ENCODE results near the gene TEKTIP1. TPM values are rescaled to one million over a fixed set of nuclear protein-coding genes. Genes with fewer than 3 reads are reported as not detected.

TEKTIP1 gene
- total and polyA plus RNA-seq, 2 of the 4 experiments (the other 2 are of a cell fraction): not detected

DNA sequence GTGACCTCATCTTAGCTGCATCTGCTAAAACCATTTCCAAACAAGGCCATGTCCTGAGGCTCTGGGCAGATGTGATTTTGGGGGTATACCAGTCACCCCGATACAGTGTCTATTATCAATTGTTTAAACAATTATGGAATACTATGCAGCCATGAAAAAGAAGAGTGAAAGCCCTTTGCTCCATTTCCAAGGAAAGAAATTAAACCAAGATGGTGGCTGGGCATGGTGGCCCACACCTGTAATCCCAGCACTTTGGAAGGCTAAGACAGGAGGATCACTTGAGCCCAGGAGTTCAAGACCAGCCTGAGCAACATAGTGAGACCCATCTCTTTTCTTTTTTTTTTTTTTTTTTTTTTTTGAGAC, 763 bp downstream of the TEKTIP1 start:
- dilution Hi-C loops (cut with HindIII; ENCODE audit: low sequenced_read_pairs, unreplicated experiment): no loop called here
- POLR2A ChIA-PET (ENCODE audit: unreplicated experiment): no interaction called here
- H2BK20ac ChIP-seq (ENCODE audit: low read depth, low read length): no peak overlapping the region

More for the DNA sequence above, 763 bp downstream of the TEKTIP1 start:
- Histone ChIP-seq H2BK5ac (ENCODE audit: low read depth, low read length, poor library complexity, severe bottlenecking) (no peak overlapping the region), H3K14ac (replicated peaks; ENCODE audit: low read depth, low read length) (no peak overlapping the region), H2AK5ac (ENCODE audit: low read depth, low read length) (no peak overlapping the region), H4K20me1 (ENCODE audit: insufficient read depth, low read length) (peaks cover 32% of the 10 kb centered on the region), H3K56ac (ENCODE audit: extremely low read depth, insufficient read depth, low read length) (no peak overlapping the region), H4K8ac (ENCODE audit: low read depth in 2 of 2, low read length in 2 of 2) (no peak overlapping the region), H3K4me1 (ENCODE audit: control insufficient read depth, insufficient read depth, low read length) (no peaks in the 10 kb centered on the region), H3K9me3 (ENCODE audit: control insufficient read depth, insufficient read depth, low read length) (no peaks in the 10 kb centered on the region), H3K27me3 (ENCODE audit: control insufficient read depth, insufficient read depth, low read length) (no peaks in the 10 kb centered on the region), H2BK15ac (ENCODE audit: low read depth, low read length) (no peak overlapping the region), H3K27ac (ENCODE audit: insufficient read depth, low read length) (no peak overlapping the region), H2AFZ (replicated peaks; ENCODE audit: low read length, poor library complexity) (no peak overlapping the region), H3K9me1 (ENCODE audit: insufficient read depth, low read length) (no peaks in the 10 kb centered on the region), H2BK120ac (ENCODE audit: low read depth, low read length) (no peak overlapping the region), H3K36me3 (ENCODE audit: control insufficient read depth, insufficient read depth, low read length) (peaks cover 26% of the 10 kb centered on the region), H3K79me1 (ENCODE audit: low read depth in 1 of 2, low read length in 2 of 2) (peaks cover 9 to 31% of the 10 kb centered on the region in 2 experiments; a peak in 3 of 4 replicates), H3K4me2 (ENCODE audit: low read depth, low read length) (no peak overlapping the region), H4K5ac (ENCODE audit: low read depth, low read length) (no peak overlapping the region), H3K4me3 (ENCODE audit: insufficient read depth, low read depth, low read length) (no peak overlapping the region), H3K18ac (ENCODE audit: low read depth, low read length) (no peak overlapping the region), H4K91ac (ENCODE audit: insufficient read depth, low read depth, low read length) (no peak overlapping the region), H2AK9ac (replicated peaks; ENCODE audit: low read depth, low read length, poor library complexity) (no peak overlapping the region), H3K9ac (ENCODE audit: low read depth, low read length) (no peak overlapping the region), H3K23ac (ENCODE audit: low read depth, low read length) (no peak overlapping the region), H3K4ac (ENCODE audit: low read depth, low read length) (no peak overlapping the region)
- ATAC-seq (ENCODE audit: low read depth) (no peak), DNase-seq (no peak)
- BruUV-seq (replicated peaks): no TSS peak
- in situ Hi-C loops (cut with MboI; ENCODE audit: low sequenced_read_pairs): no loop called here
- TF ChIP-seq, protein P1, sequence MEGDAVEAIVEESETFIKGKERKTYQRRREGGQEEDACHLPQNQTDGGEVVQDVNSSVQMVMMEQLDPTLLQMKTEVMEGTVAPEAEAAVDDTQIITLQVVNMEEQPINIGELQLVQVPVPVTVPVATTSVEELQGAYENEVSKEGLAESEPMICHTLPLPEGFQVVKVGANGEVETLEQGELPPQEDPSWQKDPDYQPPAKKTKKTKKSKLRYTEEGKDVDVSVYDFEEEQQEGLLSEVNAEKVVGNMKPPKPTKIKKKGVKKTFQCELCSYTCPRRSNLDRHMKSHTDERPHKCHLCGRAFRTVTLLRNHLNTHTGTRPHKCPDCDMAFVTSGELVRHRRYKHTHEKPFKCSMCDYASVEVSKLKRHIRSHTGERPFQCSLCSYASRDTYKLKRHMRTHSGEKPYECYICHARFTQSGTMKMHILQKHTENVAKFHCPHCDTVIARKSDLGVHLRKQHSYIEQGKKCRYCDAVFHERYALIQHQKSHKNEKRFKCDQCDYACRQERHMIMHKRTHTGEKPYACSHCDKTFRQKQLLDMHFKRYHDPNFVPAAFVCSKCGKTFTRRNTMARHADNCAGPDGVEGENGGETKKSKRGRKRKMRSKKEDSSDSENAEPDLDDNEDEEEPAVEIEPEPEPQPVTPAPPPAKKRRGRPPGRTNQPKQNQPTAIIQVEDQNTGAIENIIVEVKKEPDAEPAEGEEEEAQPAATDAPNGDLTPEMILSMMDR (conservative IDR thresholded peaks at IDR 0.05; ENCODE audit: low read depth, low read length): no peak
- TF ChIP-seq BHLHE40 (IDR thresholded peaks at IDR 0.05; ENCODE audit: low read depth, low read length): no peak
- TF ChIP-seq SMC3 (IDR thresholded peaks at IDR 0.05; ENCODE audit: low read depth, low read length): no peak
- TF ChIP-seq RAD21 (IDR thresholded peaks at IDR 0.05; ENCODE audit: low read length): no peak
- no peak for TF ChIP-seq POLR2A (IDR thresholded peaks at IDR 0.05; ENCODE audit: low read depth, low read length)
- no peak for TF ChIP-seq FOS (IDR thresholded peaks at IDR 0.05; ENCODE audit: low read depth, low read length)
- TF ChIP-seq, protein P2, sequence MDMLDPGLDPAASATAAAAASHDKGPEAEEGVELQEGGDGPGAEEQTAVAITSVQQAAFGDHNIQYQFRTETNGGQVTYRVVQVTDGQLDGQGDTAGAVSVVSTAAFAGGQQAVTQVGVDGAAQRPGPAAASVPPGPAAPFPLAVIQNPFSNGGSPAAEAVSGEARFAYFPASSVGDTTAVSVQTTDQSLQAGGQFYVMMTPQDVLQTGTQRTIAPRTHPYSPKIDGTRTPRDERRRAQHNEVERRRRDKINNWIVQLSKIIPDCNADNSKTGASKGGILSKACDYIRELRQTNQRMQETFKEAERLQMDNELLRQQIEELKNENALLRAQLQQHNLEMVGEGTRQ (IDR thresholded peaks at IDR 0.05; ENCODE audit: low read depth, low read length): no peak
- TF ChIP-seq, protein P3, sequence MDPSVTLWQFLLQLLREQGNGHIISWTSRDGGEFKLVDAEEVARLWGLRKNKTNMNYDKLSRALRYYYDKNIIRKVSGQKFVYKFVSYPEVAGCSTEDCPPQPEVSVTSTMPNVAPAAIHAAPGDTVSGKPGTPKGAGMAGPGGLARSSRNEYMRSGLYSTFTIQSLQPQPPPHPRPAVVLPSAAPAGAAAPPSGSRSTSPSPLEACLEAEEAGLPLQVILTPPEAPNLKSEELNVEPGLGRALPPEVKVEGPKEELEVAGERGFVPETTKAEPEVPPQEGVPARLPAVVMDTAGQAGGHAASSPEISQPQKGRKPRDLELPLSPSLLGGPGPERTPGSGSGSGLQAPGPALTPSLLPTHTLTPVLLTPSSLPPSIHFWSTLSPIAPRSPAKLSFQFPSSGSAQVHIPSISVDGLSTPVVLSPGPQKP (IDR thresholded peaks at IDR 0.05; ENCODE audit: borderline replicate concordance, low read depth, low read length): no peak
- no peak for TF ChIP-seq MXI1 (IDR thresholded peaks at IDR 0.05; ENCODE audit: borderline replicate concordance, low read depth, low read length)
- intact Hi-C loops (cut with micrococcal nuclease): no loop called here
- WGBS, 2 experiments (ENCODE audit: extremely low coverage in 2 of 2, insufficient read length in 1 of 2): no CpG with 5 or more reads among the region's 1 CpG
- CTCF ChIA-PET: no interaction called here

Measured in IMR-90 (cell line).